K562 (cell line): ENCODE results near the gene VRK3. TPM values are rescaled to one million over a fixed set of nuclear protein-coding genes. Genes with fewer than 3 reads are reported as not detected.

ENCODE experiments used
- ATAC-seq: fragments of 200-7000 bp; cut with Tn5 transposase; 3 replicates; pipeline ENCODE4 v1.9.1; 2020; ENCODE audit warnings: moderate library complexity
- BruUV-seq: library from RNA; stranded (reverse); fragments of 400-500 nt; replicated peaks from 2 replicates; lab custom pipeline; 2021; lab: Mats Ljungman, UMichigan
- CTCF ChIA-PET: fragments of 300-600 bp; formaldehyde crosslinking; extraction: SDS; loops from one replicate; lab custom pipeline; 2021; ENCODE audit warnings: low intra/inter-chr PET ratio; lab: Yijun Ruan, JAX
- POLR2A ChIA-PET: fragments of 300-600, 350-650 bp; sonication (Branson Sonifier 250); formaldehyde crosslinking; extraction: SDS; loops from one replicate; lab custom pipeline; 2021; ENCODE audit warnings: antibody characterized with exemption, inconsistent platforms; lab: Yijun Ruan, JAX
- DNase-seq, 4 experiments: peaks; one replicate each; pipeline versions ENCODE4 v3.0.0 to v3.0.0-alpha.2; 2011 to 2018; ENCODE audit warnings: low spot score in 3 of 4, mixed read lengths in 3 of 4; ENCODE audit errors: extremely low read depth in 1 of 4
- FAIRE-seq: peaks from 2 replicates; lab custom pipeline; 2011; peaks lifted over from hg19 to GRCh38; lab: Jason Lieb, UNC
- H2AFZ ChIP-seq: 2 replicates; pipeline ENCODE4 v1.6.0; 2011; ENCODE audit warnings: low read depth, low read length, control low read depth, inconsistent platforms
- H3K27ac ChIP-seq: fragments of 200-600 bp; 3 replicates; pipeline ENCODE4 v1.8.0; 2011; ENCODE audit warnings: low read depth, mild to moderate bottlenecking, control low read depth, inconsistent platforms, low read length, moderate library complexity, mixed read lengths; ENCODE audit errors: extremely low read depth
- H3K27me3 ChIP-seq, 2 experiments: fragments of 300-600 bp in 1 of 2; 2 replicates in 1 of 2; 3 replicates in 1 of 2; pipeline versions ENCODE4 v1.6.0 to v1.8.0; 2011; ENCODE audit warnings: inconsistent platforms in 2 of 2, low read length in 2 of 2, mild to moderate bottlenecking in 1 of 2, mixed read lengths in 1 of 2, moderate library complexity in 1 of 2; ENCODE audit not compliant: control insufficient read depth in 2 of 2, insufficient read depth in 2 of 2
- H3K36me3 ChIP-seq: fragments of 300-600 bp; 3 replicates; pipeline ENCODE4 v1.8.0; 2011; ENCODE audit warnings: mild to moderate bottlenecking, low read length, inconsistent platforms; ENCODE audit not compliant: control insufficient read depth, insufficient read depth
- H3K4me1 ChIP-seq, 2 experiments: fragments of 200-600 bp in 1 of 2; replicated peaks in 1 of 2; 2 replicates in 1 of 2; 3 replicates in 1 of 2; pipeline versions ENCODE4 v1.5.1 to v1.8.0; 2011; ENCODE audit warnings: inconsistent platforms in 2 of 2, low read length in 2 of 2, mild to moderate bottlenecking in 1 of 2, mixed read lengths in 1 of 2, moderate library complexity in 1 of 2; ENCODE audit not compliant: control insufficient read depth in 2 of 2, insufficient read depth in 2 of 2
- H3K4me2 ChIP-seq: 2 replicates; pipeline ENCODE4 v1.6.1; 2011; ENCODE audit warnings: low read length, control low read depth, inconsistent platforms, mixed read lengths; ENCODE audit not compliant: insufficient read depth
- H3K4me3 ChIP-seq: fragments of 200-600 bp; sonication (generic), shearing (Covaris generic); 2 replicates; pipeline ENCODE4 v1.5.1; 2016; ENCODE audit warnings: control low read depth, inconsistent platforms
- H3K79me2 ChIP-seq: fragments of 200-600 bp; 3 replicates; pipeline ENCODE4 v1.8.0; 2011; ENCODE audit warnings: low read length, inconsistent platforms; ENCODE audit not compliant: control insufficient read depth, insufficient read depth
- H3K9ac ChIP-seq, 2 experiments: 2 replicates each; pipeline versions ENCODE4 v1.6.0 to v1.6.1; 2011; ENCODE audit warnings: low read depth in 2 of 2, low read length in 2 of 2, control low read depth in 1 of 2, inconsistent platforms in 1 of 2, mild to moderate bottlenecking in 1 of 2, mixed read lengths in 1 of 2; ENCODE audit not compliant: insufficient read depth in 1 of 2
- H3K9me1 ChIP-seq: one replicate; pipeline ENCODE4 v1.6.0; 2011; ENCODE audit warnings: inconsistent platforms, mild to moderate bottlenecking, low read length, moderate library complexity; ENCODE audit not compliant: control insufficient read depth, insufficient read depth
- H3K9me3 ChIP-seq: replicated peaks from 2 replicates; pipeline ENCODE4 v1.5.1; 2011; ENCODE audit warnings: low read depth, low read length, inconsistent platforms; ENCODE audit not compliant: control insufficient read depth, insufficient read depth
- H4K20me1 ChIP-seq: replicated peaks from 2 replicates; pipeline ENCODE4 v1.6.1; 2011; ENCODE audit warnings: low read length, inconsistent platforms, mixed read lengths; ENCODE audit not compliant: control insufficient read depth, insufficient read depth
- CBX3 ChIP-seq, 2 experiments: IDR thresholded peaks; 1 replicate in 1 of 2; 2 replicates in 1 of 2; pipeline ENCODE4 v1.6.1; 2012; ENCODE audit warnings: inconsistent platforms in 2 of 2, low read length in 2 of 2, borderline replicate concordance in 1 of 2, control low read depth in 1 of 2
- CBX8 ChIP-seq: fragments of 200-600 bp; sonication (generic); IDR thresholded peaks from 2 replicates; pipeline ENCODE4 v1.6.1; 2012; ENCODE audit warnings: borderline replicate concordance, mixed run types, low read depth, mild to moderate bottlenecking, moderate library complexity, mixed read lengths, low read length, control low read depth, inconsistent platforms; ENCODE audit not compliant: poor library complexity, severe bottlenecking; ENCODE audit errors: extremely low read depth
- ELK3 ChIP-seq: fragments of 450-650 bp; formaldehyde crosslinking; IDR thresholded peaks from 2 replicates; pipeline ENCODE4 v1.4.0; 2020; ENCODE audit warnings: mild to moderate bottlenecking
- HNRNPUL1 ChIP-seq: fragments of 200-400 bp; formaldehyde crosslinking; IDR thresholded peaks from 2 replicates; pipeline ENCODE4 v1.6.1; 2017; ENCODE audit warnings: low read length
- RB1 ChIP-seq: fragments of 450-650 bp; IDR thresholded peaks from 2 replicates; pipeline ENCODE4 v1.6.1; 2017; ENCODE audit warnings: low read depth, mild to moderate bottlenecking
- RNF2 ChIP-seq: sonication (generic); IDR thresholded peaks from 2 replicates; pipeline ENCODE4 v1.6.1; 2016
- SMARCB1 ChIP-seq: IDR thresholded peaks from 2 replicates; pipeline ENCODE4 v1.6.1; 2011; ENCODE audit warnings: improper control_type of control experiment, low read depth; ENCODE audit not compliant: insufficient read length
- TRIM28 ChIP-seq: fragments of 450-650 bp; IDR thresholded peaks from 2 replicates; pipeline ENCODE4 v1.6.1; 2017
- ZNF511 ChIP-seq: sonication (generic); formaldehyde crosslinking; IDR thresholded peaks from 2 replicates; pipeline ENCODE4 v1.8.0; 2022; ENCODE audit warnings: mild to moderate bottlenecking, missing genetic modification reagents
- ZNF699 ChIP-seq: fragments of 250-450 bp; sonication (Bioruptor Pico); IDR thresholded peaks from 2 replicates; pipeline ENCODE4 v1.8.0; 2021; ENCODE audit warnings: mild to moderate bottlenecking, moderate library complexity; ENCODE audit not compliant: insufficient replicate concordance
- whole genome bisulfite sequencing: fragments of 100-300 bp; shearing (Covaris generic); methylation state at CpG from one replicate; pipeline ENCODE4 v1.1.6; 2016; ENCODE audit warnings: low coverage, mixed read lengths; ENCODE audit not compliant: insufficient coverage; ENCODE audit errors: missing lambda C conversion rate; 5-methylcytosine and 5-hydroxymethylcytosine counted together
- in situ Hi-C: fragments of 300-500 bp; cut with MboI; formaldehyde crosslinking; loops from 4 replicates; pipeline ENCODE4 v1.15.0; 2018; ENCODE audit warnings: inconsistent platforms, mixed read lengths
- intact Hi-C: fragments of 100-400 bp; cut with micrococcal nuclease; formaldehyde crosslinking; loops from 2 replicates; pipeline ENCODE4 v1.14.2; 2022
- polyA plus RNA-seq, 8 experiments: library from polyadenylated mRNA; depleted of rRNA in 4 of 8; stranded (reverse) in 5 of 8; unstranded in 3 of 8; fragments of >200 nt; fragmentation: Nextera tagmentation in 2 of 8; fragmentation: Illumina TruSeq in 1 of 8; extraction: Ambion mirVana in 2 of 8; extraction: Trizol in 1 of 8; gene quantifications; 2 replicates each; pipeline versions ENCODE4 v1.2.1 to v1.2.3, GENCODE V29; 2011 to 2014; ENCODE audit warnings: inconsistent platforms in 1 of 8, missing spikeins in 1 of 8
- total RNA-seq, 7 experiments: library from RNA; depleted of rRNA in 6 of 7; stranded (reverse); fragments of >200 nt in 6 of 7; fragmentation: Illumina TruSeq in 2 of 7; extraction: Trizol in 2 of 7; gene quantifications; 2 replicates each; pipeline versions ENCODE4 v1.2.1 to v1.2.3, GENCODE V29; 2011 to 2021; ENCODE audit warnings: low replicate concordance in 1 of 7
- TF ChIP-seq, protein P1 (sequence below): sonication (generic); formaldehyde crosslinking; IDR thresholded peaks from 2 replicates; pipeline ENCODE4 v1.8.1; 2022; ENCODE audit warnings: missing genetic modification reagents
- TF ChIP-seq, protein P2 (sequence below): fragments of 450-650 bp; formaldehyde crosslinking; IDR thresholded peaks from 2 replicates; pipeline ENCODE4 v1.4.0; 2020; ENCODE audit warnings: mild to moderate bottlenecking, mixed read lengths
- TF ChIP-seq, protein P3 (sequence below): fragments of 450-650 bp; conservative IDR thresholded peaks from 2 replicates; pipeline ENCODE4 v1.6.1; 2016; ENCODE audit warnings: missing genetic modification characterization, low read depth, mild to moderate bottlenecking, missing compliant biosample characterization, moderate library complexity

VRK3 gene
- total and polyA plus RNA-seq, 9 of the 15 experiments (the other 6 are each of a cell fraction or from before 2014, with no cell fraction given): 25.6 to 94.3 (median 42.9) TPM

- TF ChIP-seq ELK3 (CRISPR knock-in tag): 0 out of 2 replicates have a peak, but pooled peaks have one; percentile 25
- TF ChIP-seq CBX3 (IDR thresholded peaks at IDR 0.05; ENCODE audit: borderline replicate concordance in 1 of 2, low read length in 2 of 2): peak; percentile 88 to 98
- no peak for TF ChIP-seq HNRNPUL1
- no peak for TF ChIP-seq CBX8
- peak; percentile 33 for TF ChIP-seq ZNF699 (CRISPR knock-in tag)
- TF ChIP-seq RB1: 0 out of 2 replicates have a peak, but pooled peaks have one; percentile 23
- TF ChIP-seq SMARCB1: peak; percentile 58
These were observed 37.9 kb downstream of the VRK3 start (continued) for GRCh38 chr19:49987159-49987698.

- ATAC-seq (no peak), DNase-seq (no peak), FAIRE-seq (no peak)
- CTCF ChIA-PET: interaction anchor here (1.4 kb wide), 1 partner anchor 49 kb away, joined by 4 read pairs; no protein-coding TSS in a partner anchor
- no TSS peak for BruUV-seq
- H3K27ac ChIP-seq: no peak overlapping the region
- H4K20me1 ChIP-seq: peaks cover 26% of the 10 kb centered on the region
- WGBS: 77% methylated on average over 10 of the region's 10 CpGs
- no peak overlapping the region for H3K4me3 ChIP-seq
- POLR2A ChIA-PET: interaction anchor here (1.2 to 1.8 kb wide), 3 partner anchors 10 to 57 kb away, joined by 3 to 7 read pairs (median 5); partner anchors contain the start of genes ATF5 and NUP62
- no peaks in the 10 kb centered on the region for H3K79me2 ChIP-seq
- intact Hi-C loops (no loop called here), in situ Hi-C loops (no loop called here)
- no peak overlapping the region for H3K4me2 ChIP-seq
- H3K36me3 ChIP-seq: peaks cover 24% of the 10 kb centered on the region; the same call in 2 of the 3 replicates
- peaks cover 3% of the 10 kb centered on the region for H3K9me1 ChIP-seq
- no peak overlapping the region for H2AFZ ChIP-seq
- H3K4me1 ChIP-seq: peaks cover 13 to 20% of the 10 kb centered on the region in 2 experiments; a peak in 4 of 5 replicates
- no peak overlapping the region for H3K9ac ChIP-seq
- H3K9me3 ChIP-seq: no peaks in the 10 kb centered on the region
- no peaks in the 10 kb centered on the region for H3K27me3 ChIP-seq
- TF ChIP-seq RNF2: no peak
- TF ChIP-seq, protein P1, sequence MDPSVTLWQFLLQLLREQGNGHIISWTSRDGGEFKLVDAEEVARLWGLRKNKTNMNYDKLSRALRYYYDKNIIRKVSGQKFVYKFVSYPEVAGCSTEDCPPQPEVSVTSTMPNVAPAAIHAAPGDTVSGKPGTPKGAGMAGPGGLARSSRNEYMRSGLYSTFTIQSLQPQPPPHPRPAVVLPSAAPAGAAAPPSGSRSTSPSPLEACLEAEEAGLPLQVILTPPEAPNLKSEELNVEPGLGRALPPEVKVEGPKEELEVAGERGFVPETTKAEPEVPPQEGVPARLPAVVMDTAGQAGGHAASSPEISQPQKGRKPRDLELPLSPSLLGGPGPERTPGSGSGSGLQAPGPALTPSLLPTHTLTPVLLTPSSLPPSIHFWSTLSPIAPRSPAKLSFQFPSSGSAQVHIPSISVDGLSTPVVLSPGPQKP (CRISPR knock-in tag): no peak
- TF ChIP-seq, protein P2, sequence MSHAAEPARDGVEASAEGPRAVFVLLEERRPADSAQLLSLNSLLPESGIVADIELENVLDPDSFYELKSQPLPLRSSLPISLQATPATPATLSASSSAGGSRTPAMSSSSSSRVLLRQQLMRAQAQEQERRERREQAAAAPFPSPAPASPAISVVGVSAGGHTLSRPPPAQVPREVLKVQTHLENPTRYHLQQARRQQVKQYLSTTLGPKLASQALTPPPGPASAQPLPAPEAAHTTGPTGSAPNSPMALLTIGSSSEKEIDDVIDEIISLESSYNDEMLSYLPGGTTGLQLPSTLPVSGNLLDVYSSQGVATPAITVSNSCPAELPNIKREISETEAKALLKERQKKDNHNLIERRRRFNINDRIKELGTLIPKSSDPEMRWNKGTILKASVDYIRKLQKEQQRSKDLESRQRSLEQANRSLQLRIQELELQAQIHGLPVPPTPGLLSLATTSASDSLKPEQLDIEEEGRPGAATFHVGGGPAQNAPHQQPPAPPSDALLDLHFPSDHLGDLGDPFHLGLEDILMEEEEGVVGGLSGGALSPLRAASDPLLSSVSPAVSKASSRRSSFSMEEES (CRISPR knock-in tag): no peak
- TF ChIP-seq TRIM28: no peak
- TF ChIP-seq, protein P3, sequence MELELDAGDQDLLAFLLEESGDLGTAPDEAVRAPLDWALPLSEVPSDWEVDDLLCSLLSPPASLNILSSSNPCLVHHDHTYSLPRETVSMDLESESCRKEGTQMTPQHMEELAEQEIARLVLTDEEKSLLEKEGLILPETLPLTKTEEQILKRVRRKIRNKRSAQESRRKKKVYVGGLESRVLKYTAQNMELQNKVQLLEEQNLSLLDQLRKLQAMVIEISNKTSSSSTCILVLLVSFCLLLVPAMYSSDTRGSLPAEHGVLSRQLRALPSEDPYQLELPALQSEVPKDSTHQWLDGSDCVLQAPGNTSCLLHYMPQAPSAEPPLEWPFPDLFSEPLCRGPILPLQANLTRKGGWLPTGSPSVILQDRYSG (tag): no peak
- TF ChIP-seq ZNF511 (CRISPR knock-in tag): no peak
These were observed 38.8 kb downstream of the VRK3 start for GRCh38 chr19:49986354-49986753.
